Stomach (tissue), 4 donors: ENCODE data around the gene MED12L.

Experiments used
- CTCF ChIP-seq, 7 experiments: fragments of 450-650 bp in 4 of 7; fragments of 200-600 bp in 3 of 7; sonication (generic) in 3 of 7; IDR thresholded peaks; one replicate each; pipeline ENCODE4 v1.5.1; 2016 to 2019; ENCODE audit warnings: antibody characterized with exemption in 7 of 7, control low read depth in 2 of 7, mild to moderate bottlenecking in 1 of 7
- POLR2A ChIP-seq, 4 donors: fragments of 450-650 bp; IDR thresholded peaks; one replicate each; pipeline ENCODE4 v1.6.1; 2016; ENCODE audit warnings: antibody characterized with exemption in 4 of 4, control low read depth in 2 of 4, mild to moderate bottlenecking in 1 of 4, moderate library complexity in 1 of 4
- POLR2AphosphoS5 ChIP-seq, 3 donors: sonication (generic); formaldehyde crosslinking; IDR thresholded peaks; one replicate each; pipeline ENCODE4 v1.6.1; 2016; ENCODE audit warnings: antibody characterized with exemption in 3 of 3

DNA sequence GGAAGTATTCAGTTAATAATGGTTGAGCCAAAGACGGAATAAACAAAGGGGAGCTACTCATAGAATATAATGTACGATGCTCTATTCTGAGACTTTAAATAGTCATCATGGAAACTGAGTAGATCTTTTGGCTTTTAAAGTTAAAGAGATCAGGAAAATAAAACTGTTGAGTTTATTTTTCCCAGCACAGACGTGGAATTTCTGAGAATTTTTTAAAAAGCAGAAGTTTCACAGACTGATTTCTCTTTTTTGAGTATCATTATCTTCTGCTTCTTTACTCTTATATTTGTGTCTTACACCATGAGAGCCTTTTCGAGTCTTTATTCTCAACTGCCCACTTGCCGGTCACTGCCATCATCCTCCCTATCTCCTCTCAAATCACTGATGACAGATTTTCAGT lies 179.7 kb downstream of the MED12L start:
- no peak for TF ChIP-seq POLR2A (IDR thresholded peaks at IDR 0.05)
- TF ChIP-seq POLR2AphosphoS5 (IDR thresholded peaks at IDR 0.05): no peak
- TF ChIP-seq CTCF (IDR thresholded peaks at IDR 0.05): no peak
